Small intestine (tissue), 7 donors: ENCODE results near the gene B4GALT5. TPM values are rescaled to one million over a fixed set of nuclear protein-coding genes. Genes with fewer than 3 reads are reported as not detected.

Experiments
- DNase-seq, 2 donors: peaks; one replicate each; pipeline versions ENCODE4 v3.0.0 to v3.0.0-alpha.2; 2013
- FAIRE-seq: peaks from 2 replicates; lab custom pipeline; 2012; peaks lifted over from hg19 to GRCh38; lab: Jason Lieb, UNC
- H3K27ac ChIP-seq, 3 donors: one replicate each; pipeline ENCODE4 v1.5.1; 2013; ENCODE audit warnings: low read length in 2 of 3, mild to moderate bottlenecking in 2 of 3, control low read depth in 1 of 3, inconsistent platforms in 1 of 3, low read depth in 1 of 3, moderate library complexity in 1 of 3
- H3K27me3 ChIP-seq, 3 donors: one replicate each; pipeline ENCODE4 v1.6.1; 2013; ENCODE audit warnings: low read length in 3 of 3, inconsistent platforms in 1 of 3; ENCODE audit not compliant: control insufficient read depth in 3 of 3, insufficient read depth in 3 of 3
- H3K36me3 ChIP-seq, 3 donors: one replicate each; pipeline ENCODE4 v1.6.1; 2013; ENCODE audit warnings: low read length in 3 of 3, inconsistent platforms in 1 of 3, low read depth in 1 of 3, mild to moderate bottlenecking in 1 of 3, moderate library complexity in 1 of 3; ENCODE audit not compliant: control insufficient read depth in 3 of 3, insufficient read depth in 2 of 3
- H3K4me1 ChIP-seq, 3 donors: one replicate each; pipeline ENCODE4 v1.6.1; 2013; ENCODE audit warnings: low read length in 2 of 3, inconsistent platforms in 1 of 3, low read depth in 1 of 3, mild to moderate bottlenecking in 1 of 3, moderate library complexity in 1 of 3; ENCODE audit not compliant: control insufficient read depth in 3 of 3, insufficient read depth in 2 of 3
- H3K4me3 ChIP-seq, 3 donors: one replicate each; pipeline ENCODE4 v1.5.1; 2013; ENCODE audit warnings: low read length in 3 of 3, control low read depth in 1 of 3, inconsistent platforms in 1 of 3, low read depth in 1 of 3, mild to moderate bottlenecking in 1 of 3, moderate library complexity in 1 of 3
- H3K9me3 ChIP-seq, 2 donors: one replicate each; pipeline ENCODE4 v1.6.1; 2013; ENCODE audit warnings: low read depth in 1 of 2, low read length in 1 of 2; ENCODE audit not compliant: control insufficient read depth in 2 of 2, insufficient read depth in 1 of 2
- WGBS, 3 donors: extraction: QIAGEN DNeasy Blood & Tissue Kit; methylation state at CpG; one replicate each; pipeline ENCODE4 v1.1.7; 2013; 5-methylcytosine and 5-hydroxymethylcytosine counted together
- polyA plus RNA-seq, 4 donors: library from polyadenylated mRNA; stranded (reverse) in 3 of 4; unstranded in 1 of 4; fragments of 200-250 nt in 3 of 4; fragments of 120-200 nt in 1 of 4; gene quantifications; one replicate each; pipeline versions ENCODE4 v1.2.1 to v1.2.3, GENCODE V29; 2013
- donor health status: healthy with polysubstance abuse.
- donor health status: control.
- donor health status: control.
- donor health status: Bipolar disorder and iron deficiency.
- donor health status: healthy.

The B4GALT5 gene
- polyA plus RNA-seq, 4 donors: 11.9 to 47.1 (median 20.5) TPM

DNA sequence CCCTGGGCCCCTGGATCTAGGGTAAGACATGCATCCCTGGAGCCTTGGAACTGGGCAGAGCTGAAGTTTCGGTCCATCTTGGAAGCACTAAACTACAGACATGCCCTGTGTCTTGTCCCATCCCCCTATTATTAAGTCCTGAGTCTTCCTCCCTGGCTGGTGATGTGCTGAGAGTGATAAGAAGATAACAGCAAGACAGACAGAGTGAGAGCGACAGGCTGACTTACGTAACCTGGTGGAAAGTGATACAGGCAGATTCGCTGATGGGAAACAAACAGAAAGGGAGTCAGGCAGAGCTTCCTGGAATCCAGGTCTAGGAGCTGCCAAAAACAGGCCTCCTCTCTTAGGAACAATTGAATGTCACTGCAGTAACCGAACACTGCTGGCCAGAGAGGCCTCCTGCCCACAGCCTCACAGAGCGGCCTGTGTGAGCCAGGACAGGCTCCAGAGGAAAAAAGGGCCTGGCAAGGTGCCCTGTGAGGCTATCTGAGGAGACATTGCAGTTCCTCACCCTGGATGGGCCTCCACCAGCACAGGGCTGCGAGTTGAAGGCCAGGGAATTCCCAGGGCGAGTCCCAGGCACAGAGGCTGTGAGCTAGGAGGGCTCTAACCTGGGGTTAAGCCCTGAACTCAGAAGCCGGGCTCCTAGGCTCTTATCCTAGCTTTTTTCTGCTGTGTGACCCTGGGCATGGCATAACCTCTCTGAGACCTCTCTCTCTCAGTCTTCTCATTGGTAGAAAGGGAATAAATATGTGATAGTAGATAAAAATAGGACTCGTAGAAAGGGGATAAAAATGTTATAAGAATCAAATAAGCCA lies 34.2 kb upstream of the B4GALT5 start:
- Histone ChIP-seq H3K27me3 (no peaks in the 10 kb centered on the region), H3K9me3 (no peaks in the 10 kb centered on the region), H3K27ac (peak overlapping the region in 1 of 3 donors; percentile 57), H3K4me3 (no peak overlapping the region), H3K4me1 (peaks cover 0 to 7% (median 0%) of the 10 kb centered on the region in 3 donors), H3K36me3 (no peaks in the 10 kb centered on the region)
- DNase-seq (peak in 1 of 2 donors; percentile 34), FAIRE-seq (no peak)
- WGBS, 3 donors: 52 to 67% (median 66%) methylated on average over 10 of the region's 10 CpGs

DNA sequence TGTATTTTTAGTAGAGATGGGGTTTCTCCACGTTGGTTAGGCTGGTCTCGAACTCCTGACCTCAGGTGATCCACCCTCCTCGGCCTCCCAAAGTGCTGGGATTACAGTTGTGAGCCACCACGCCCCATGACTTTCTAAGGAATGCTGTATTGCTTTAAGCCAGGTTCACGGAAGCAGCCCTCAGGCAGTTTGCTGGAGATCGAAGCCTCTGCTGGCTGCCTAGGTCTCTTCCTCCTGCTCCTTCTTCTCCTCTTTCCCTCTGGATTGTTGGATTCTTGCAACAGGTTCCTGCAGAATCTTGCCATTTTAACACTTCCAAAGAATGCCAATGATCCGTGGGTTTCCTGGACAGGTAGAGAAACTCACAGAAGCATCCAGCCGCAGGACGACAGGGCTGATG lies 29.3 kb upstream of the B4GALT5 start:
- FAIRE-seq (no peak), DNase-seq (peak; percentile 31 to 48)
- no peak overlapping the region for H3K27ac ChIP-seq
- H3K9me3 ChIP-seq: no peaks in the 10 kb centered on the region
- H3K36me3 ChIP-seq: no peaks in the 10 kb centered on the region
- peaks cover 0 to 3% (median 0%) of the 10 kb centered on the region in 3 donors for H3K4me1 ChIP-seq
- WGBS, 3 donors: 32 to 65% (median 54%) methylated on average over 9 of the region's 9 CpGs
- no peak overlapping the region for H3K4me3 ChIP-seq
- no peaks in the 10 kb centered on the region for H3K27me3 ChIP-seq

DNA sequence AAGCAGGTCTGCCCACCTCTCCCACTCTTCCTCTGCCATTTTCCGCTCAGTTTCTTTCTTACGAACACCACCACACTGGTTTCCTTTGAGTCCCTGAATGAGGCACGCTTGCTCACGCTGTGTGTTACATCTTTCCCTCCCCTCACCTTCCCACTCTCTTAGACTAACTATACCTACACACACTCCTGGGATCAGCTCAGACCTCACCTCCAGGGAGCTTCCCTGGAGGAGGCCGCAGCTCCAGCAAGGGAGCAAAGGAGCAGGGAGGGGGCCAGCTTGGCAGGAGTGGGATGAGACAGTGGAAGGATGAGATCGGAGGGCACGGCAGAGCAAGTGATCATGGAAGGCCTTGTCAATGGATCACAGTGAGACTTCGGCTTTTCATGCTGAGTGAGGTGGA lies 28.3 kb upstream of the B4GALT5 start:
- H3K27ac ChIP-seq: no peak overlapping the region
- no peaks in the 10 kb centered on the region for H3K4me1 ChIP-seq
- no peak overlapping the region for H3K4me3 ChIP-seq
- WGBS, 3 donors: 92 to 96% (median 92%) methylated on average over 8 of the region's 8 CpGs
- FAIRE-seq: no peak
- no peak for DNase-seq
- H3K27me3 ChIP-seq: no peaks in the 10 kb centered on the region
- no peaks in the 10 kb centered on the region for H3K36me3 ChIP-seq
- no peaks in the 10 kb centered on the region for H3K9me3 ChIP-seq

DNA sequence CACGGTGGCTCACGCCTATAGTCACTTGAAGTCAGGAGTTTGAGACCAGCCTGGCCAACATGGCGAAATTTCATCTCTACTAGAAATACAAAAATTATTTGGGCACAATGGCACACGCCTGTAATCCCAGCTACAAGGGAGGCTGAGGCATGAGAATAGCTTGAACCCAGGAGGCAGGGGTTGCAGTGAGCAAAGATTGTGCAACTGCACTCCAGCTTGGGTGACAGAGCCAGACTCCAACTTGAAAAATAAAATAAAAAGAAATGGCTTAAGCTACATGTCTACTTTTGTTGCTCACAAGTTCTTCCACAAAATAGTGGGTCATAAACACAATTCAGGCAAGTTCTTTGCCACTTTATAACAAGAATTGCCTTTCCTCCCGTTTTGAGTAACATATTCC lies 27.1 kb upstream of the B4GALT5 start:
- FAIRE-seq (no peak), DNase-seq (no peak)
- WGBS, 3 donors: 88 to 94% (median 88%) methylated on average over 5 of the region's 5 CpGs
- Histone ChIP-seq H3K4me1 (no peaks in the 10 kb centered on the region), H3K4me3 (no peak overlapping the region), H3K36me3 (no peaks in the 10 kb centered on the region), H3K9me3 (no peaks in the 10 kb centered on the region), H3K27me3 (no peaks in the 10 kb centered on the region), H3K27ac (no peak overlapping the region)

DNA sequence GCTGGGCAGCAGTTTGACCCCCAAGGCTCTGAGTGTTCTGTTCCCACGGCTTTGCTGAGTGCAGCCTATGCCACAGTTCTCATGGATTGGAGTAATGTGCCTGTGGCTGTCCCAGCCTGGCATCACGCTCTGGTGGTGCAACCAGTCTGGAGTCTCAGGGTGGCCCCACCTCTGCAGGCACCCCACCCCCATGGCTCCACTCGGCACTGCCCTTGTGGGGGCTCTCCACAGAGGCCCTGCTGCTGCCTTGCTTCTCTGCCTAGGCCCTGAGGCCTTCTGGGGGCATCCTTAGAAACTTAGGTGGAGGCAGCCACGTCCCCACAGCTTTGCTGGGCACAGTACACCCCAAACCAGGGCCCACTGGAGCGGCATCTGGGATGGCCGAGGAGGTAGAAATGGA lies 25.4 kb upstream of the B4GALT5 start:
- Histone ChIP-seq H3K27me3 (no peaks in the 10 kb centered on the region), H3K4me1 (no peaks in the 10 kb centered on the region), H3K9me3 (no peaks in the 10 kb centered on the region), H3K27ac (no peak overlapping the region), H3K4me3 (no peak overlapping the region), H3K36me3 (no peaks in the 10 kb centered on the region)
- DNase-seq: no peak
- FAIRE-seq: no peak
- WGBS, 3 donors: 83 to 95% (median 89%) methylated on average over 6 of the region's 6 CpGs

DNA sequence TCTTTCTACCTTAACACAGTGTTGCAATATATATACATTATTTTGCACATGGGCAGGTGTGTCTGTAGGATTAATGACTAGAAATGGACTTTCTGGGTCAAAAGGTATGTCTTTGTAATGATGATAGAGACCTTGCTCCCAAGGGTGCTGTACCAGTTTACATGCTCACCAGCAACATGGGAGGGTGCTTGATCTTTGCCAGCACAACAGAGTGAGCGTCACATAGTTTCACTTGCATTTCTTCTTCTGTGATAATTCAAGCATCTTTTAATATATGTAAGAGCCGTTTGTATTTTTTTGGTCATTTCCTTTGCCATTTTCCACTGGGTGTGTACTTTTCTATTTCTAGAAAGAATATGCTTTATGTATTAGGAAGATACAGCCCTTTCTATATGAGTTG lies 23.6 kb upstream of the B4GALT5 start:
- 45 to 62% (median 59%) methylated on average over 2 of the region's 2 CpGs for WGBS, 3 donors
- no peaks in the 10 kb centered on the region for H3K27me3 ChIP-seq
- H3K27ac ChIP-seq: no peak overlapping the region
- H3K9me3 ChIP-seq: no peaks in the 10 kb centered on the region
- H3K4me3 ChIP-seq: no peak overlapping the region
- H3K4me1 ChIP-seq: no peaks in the 10 kb centered on the region
- H3K36me3 ChIP-seq: no peaks in the 10 kb centered on the region
- no peak for FAIRE-seq
- no peak for DNase-seq

DNA sequence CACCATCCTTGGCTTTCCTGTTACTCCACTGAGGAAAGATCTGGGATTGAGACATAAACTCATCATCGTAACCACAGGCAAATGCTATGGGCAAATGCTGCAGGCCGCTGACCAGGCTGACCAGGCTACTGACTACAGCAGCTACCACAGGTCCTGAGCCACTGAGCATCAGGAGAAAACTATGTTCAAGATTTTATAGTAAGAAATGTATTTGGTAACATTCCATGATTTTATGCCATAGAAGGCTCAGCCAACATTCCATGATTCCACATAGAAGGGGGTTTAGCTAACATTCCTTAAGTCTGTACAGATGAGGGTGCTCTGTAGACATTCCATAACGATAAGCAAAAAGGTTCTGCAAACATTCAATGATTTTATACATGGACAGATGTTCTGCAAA lies 16.1 kb upstream of the B4GALT5 start:
- WGBS, 3 donors: 92 to 96% (median 94%) methylated on average over 3 of the region's 3 CpGs
- H3K27me3 ChIP-seq: no peaks in the 10 kb centered on the region

DNA sequence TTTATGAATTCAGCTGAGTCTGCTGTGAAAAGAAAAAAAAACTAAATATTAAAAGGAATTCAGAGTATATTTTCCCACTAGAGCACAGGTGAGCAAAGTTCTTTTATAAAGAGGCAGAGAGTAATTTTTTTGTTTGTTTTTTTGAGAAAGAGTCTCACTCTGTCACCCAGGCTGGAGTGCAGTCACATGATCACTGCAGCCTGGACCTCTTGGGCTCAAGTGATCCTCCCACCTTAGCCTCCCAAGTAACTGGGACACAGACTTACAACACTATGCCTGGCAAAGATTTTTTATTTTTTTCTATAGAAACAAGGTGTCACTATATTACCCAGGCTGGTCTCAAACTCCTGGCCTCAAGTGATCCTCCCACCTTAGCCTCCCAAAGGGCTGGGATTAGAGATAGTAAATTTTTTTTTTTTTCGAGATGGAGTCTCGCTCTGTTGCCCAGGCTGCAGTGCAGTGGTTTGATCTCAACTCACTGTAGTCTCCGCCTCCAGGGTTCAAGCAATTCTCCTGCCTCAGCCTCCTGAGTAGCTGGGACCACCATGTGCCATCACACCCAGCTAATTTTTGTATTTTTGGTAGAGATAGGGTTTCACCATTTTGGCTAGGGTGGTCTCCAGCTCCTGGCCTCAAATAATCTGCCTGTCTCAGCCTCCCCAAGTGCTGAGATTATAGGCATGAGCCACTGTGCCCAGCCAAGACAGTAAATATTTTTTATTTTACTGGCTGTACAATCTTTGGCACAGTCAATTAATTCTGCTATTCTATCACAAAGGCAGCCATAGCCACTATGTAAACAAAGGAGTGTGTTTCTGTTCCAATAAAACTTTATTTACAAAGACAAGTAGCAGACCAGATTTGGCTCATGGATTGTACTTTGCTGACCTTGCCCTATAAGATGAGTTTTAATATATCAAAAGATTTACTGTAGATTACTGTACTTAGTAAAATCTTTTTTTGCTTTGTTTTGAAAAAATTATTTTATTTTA lies 14.5 kb upstream of the B4GALT5 start:
- no peak overlapping the region for H3K4me3 ChIP-seq
- no peak overlapping the region for H3K27ac ChIP-seq
- 95 to 96% (median 96%) methylated on average over 3 of the region's 3 CpGs for WGBS, 3 donors
- H3K27me3 ChIP-seq: no peaks in the 10 kb centered on the region
- peaks cover 0 to 4% of the 10 kb centered on the region in 2 donors for H3K9me3 ChIP-seq
- H3K4me1 ChIP-seq: no peaks in the 10 kb centered on the region
- DNase-seq (no peak), FAIRE-seq (no peak)
- H3K36me3 ChIP-seq: no peaks in the 10 kb centered on the region

More for the DNA sequence above, 16.1 kb upstream of the B4GALT5 start:
- DNase-seq: no peak
- FAIRE-seq: no peak
- peaks cover 0 to 4% of the 10 kb centered on the region in 2 donors for H3K9me3 ChIP-seq
- no peak overlapping the region for H3K27ac ChIP-seq
- H3K4me1 ChIP-seq: no peaks in the 10 kb centered on the region
- no peaks in the 10 kb centered on the region for H3K36me3 ChIP-seq
- H3K4me3 ChIP-seq: no peak overlapping the region
